Astrocyte of the cerebellum (primary cell): ENCODE measurements around the gene CELF6.

Experiments
- DNase-seq: peaks from one replicate; pipeline ENCODE4 v3.0.0-alpha.2; 2011; ENCODE audit warnings: low read depth
- H3K4me3 ChIP-seq: 2 replicates; pipeline ENCODE4 v1.5.1; 2011; ENCODE audit warnings: mild to moderate bottlenecking, low read depth, low read length, moderate library complexity
- in situ Hi-C: cut with HindIII; loops from 2 replicates; pipeline ENCODE4 v1.10.0; 2017; ENCODE audit warnings: low sequenced_read_pairs
- TF ChIP-seq, protein P1 (sequence below): IDR thresholded peaks from 2 replicates; pipeline ENCODE4 v1.5.1; 2012; ENCODE audit warnings: low read length, low read depth, moderate library complexity, mild to moderate bottlenecking; ENCODE audit errors: missing control alignments

The CELF6 gene

DNA sequence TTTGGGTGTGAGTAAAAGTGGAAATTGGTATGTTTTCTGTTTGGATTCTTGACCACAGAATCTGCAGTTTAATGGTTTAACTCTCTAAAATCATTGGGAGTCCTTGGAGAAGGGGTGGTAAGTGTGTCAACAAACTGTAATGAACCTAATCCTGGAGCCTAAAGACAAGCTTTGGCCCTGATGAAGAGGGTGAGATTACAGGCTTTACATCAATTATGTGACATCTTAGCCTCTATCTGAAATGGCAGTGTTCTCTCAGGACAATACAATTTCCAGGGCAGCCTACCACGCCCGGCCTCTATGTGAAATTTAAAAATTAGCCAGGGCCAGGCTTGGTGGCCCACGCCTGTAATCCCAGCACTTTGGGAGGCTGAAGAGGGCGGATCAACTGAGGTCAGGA, 84.7 kb downstream of the CELF6 start:
- in situ Hi-C loops, result no loop called here

More for the DNA sequence above, 84.7 kb downstream of the CELF6 start:
- DNase-seq, result no peak
- TF ChIP-seq, protein P1, sequence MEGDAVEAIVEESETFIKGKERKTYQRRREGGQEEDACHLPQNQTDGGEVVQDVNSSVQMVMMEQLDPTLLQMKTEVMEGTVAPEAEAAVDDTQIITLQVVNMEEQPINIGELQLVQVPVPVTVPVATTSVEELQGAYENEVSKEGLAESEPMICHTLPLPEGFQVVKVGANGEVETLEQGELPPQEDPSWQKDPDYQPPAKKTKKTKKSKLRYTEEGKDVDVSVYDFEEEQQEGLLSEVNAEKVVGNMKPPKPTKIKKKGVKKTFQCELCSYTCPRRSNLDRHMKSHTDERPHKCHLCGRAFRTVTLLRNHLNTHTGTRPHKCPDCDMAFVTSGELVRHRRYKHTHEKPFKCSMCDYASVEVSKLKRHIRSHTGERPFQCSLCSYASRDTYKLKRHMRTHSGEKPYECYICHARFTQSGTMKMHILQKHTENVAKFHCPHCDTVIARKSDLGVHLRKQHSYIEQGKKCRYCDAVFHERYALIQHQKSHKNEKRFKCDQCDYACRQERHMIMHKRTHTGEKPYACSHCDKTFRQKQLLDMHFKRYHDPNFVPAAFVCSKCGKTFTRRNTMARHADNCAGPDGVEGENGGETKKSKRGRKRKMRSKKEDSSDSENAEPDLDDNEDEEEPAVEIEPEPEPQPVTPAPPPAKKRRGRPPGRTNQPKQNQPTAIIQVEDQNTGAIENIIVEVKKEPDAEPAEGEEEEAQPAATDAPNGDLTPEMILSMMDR, result no peak
- no peak overlapping the region for H3K4me3 ChIP-seq
